PC-9 (cell line): ENCODE results near the gene SFT2D1. TPM values are rescaled to one million over a fixed set of nuclear protein-coding genes. Genes with fewer than 3 reads are reported as not detected.

ENCODE experiments used
- BruUV-seq: library from RNA; stranded (reverse); fragments of 400-500 nt; replicated peaks from 2 replicates; lab custom pipeline; 2021; lab: Mats Ljungman, UMichigan
- CTCF ChIA-PET: fragments of 300-600 bp; sonication (Branson Sonifier 250); formaldehyde crosslinking; loops from one replicate; lab custom pipeline; 2022; ENCODE audit warnings: antibody characterized with exemption; lab: Charles Lee
- POLR2A ChIA-PET: fragments of 300-600 bp; sonication (Branson Sonifier 250); formaldehyde crosslinking; loops from one replicate; lab custom pipeline; 2022; ENCODE audit warnings: antibody characterized with exemption; ENCODE audit not compliant: unreplicated experiment; lab: Charles Lee
- DNase-seq, 2 experiments: peaks; one replicate each; pipeline versions ENCODE4 v3.0.0 to v3.0.0-alpha.2; 2015 to 2022; ENCODE audit warnings: mixed read lengths in 1 of 2
- H2AFZ ChIP-seq: fragments of 200-600 bp; sonication (generic); 2 replicates; pipeline ENCODE4 v1.8.1; 2017; ENCODE audit warnings: antibody characterized with exemption
- H3F3A ChIP-seq: fragments of 200-600 bp; sonication (generic); 2 replicates; pipeline ENCODE4 v1.8.1; 2017; ENCODE audit warnings: antibody characterized with exemption, mild to moderate bottlenecking, low read depth; ENCODE audit not compliant: insufficient read depth
- H3K27ac ChIP-seq: fragments of 200-600 bp; sonication (generic); 2 replicates; pipeline ENCODE4 v1.6.1; 2016; ENCODE audit warnings: mixed run types
- H3K27me3 ChIP-seq: fragments of 200-600 bp; sonication (generic); 2 replicates; pipeline ENCODE4 v1.6.1; 2016; ENCODE audit warnings: low read depth, mixed run types; ENCODE audit not compliant: insufficient read depth
- H3K36me3 ChIP-seq: fragments of 200-600 bp; sonication (generic); 2 replicates; pipeline ENCODE4 v1.6.1; 2016; ENCODE audit warnings: low read depth, mixed run types
- H3K4me1 ChIP-seq: fragments of 200-600 bp; sonication (generic); replicated peaks from 2 replicates; pipeline ENCODE4 v1.6.1; 2016; ENCODE audit warnings: mixed run types; ENCODE audit not compliant: insufficient read depth
- H3K4me2 ChIP-seq: fragments of 200-600 bp; sonication (generic); 2 replicates; pipeline ENCODE4 v1.6.1; 2017; ENCODE audit warnings: mixed run types
- H3K4me3 ChIP-seq: fragments of 200-600 bp; sonication (generic); 2 replicates; pipeline ENCODE4 v1.6.1; 2016; ENCODE audit warnings: mixed run types
- H3K79me2 ChIP-seq: fragments of 200-600 bp; sonication (generic); 2 replicates; pipeline ENCODE4 v1.6.1; 2017; ENCODE audit warnings: low read depth, mixed run types
- H3K9me2 ChIP-seq: fragments of 200-600 bp; sonication (generic); 2 replicates; pipeline ENCODE4 v1.8.1; 2017; ENCODE audit warnings: mild to moderate bottlenecking; ENCODE audit not compliant: insufficient read depth
- H3K9me3 ChIP-seq: fragments of 200-600 bp; sonication (generic); 2 replicates; pipeline ENCODE4 v1.8.1; 2016; ENCODE audit warnings: low read depth; ENCODE audit not compliant: insufficient read depth
- H4K20me1 ChIP-seq: fragments of 200-600 bp; sonication (generic); 2 replicates; pipeline ENCODE4 v1.8.1; 2017; ENCODE audit not compliant: insufficient read depth
- CTCF ChIP-seq: fragments of 200-600 bp; sonication (generic); conservative IDR thresholded peaks from 2 replicates; pipeline ENCODE4 v1.6.1; 2017; ENCODE audit warnings: mixed run types, antibody characterized with exemption, mild to moderate bottlenecking, moderate library complexity
- EZH2 ChIP-seq: fragments of 200-600 bp; sonication (generic); IDR thresholded peaks from 2 replicates; pipeline ENCODE4 v1.8.0; 2017; ENCODE audit warnings: antibody characterized with exemption, low read depth
- intact Hi-C: fragments of 100-400 bp; cut with micrococcal nuclease; formaldehyde crosslinking; loops from one replicate; pipeline ENCODE4 v1.10.0; 2022; ENCODE audit not compliant: unreplicated experiment
- total RNA-seq: library from RNA; stranded (reverse); gene quantifications from 2 replicates; pipeline ENCODE4 v1.2.3, GENCODE V29; 2021

Gene SFT2D1
- total RNA-seq, 1 experiment from 2014 or later, result 39.9 TPM

- no peak overlapping the region for H3K4me3 ChIP-seq
- DNase-seq, result no peak
- no peak overlapping the region for H2AFZ ChIP-seq
- intact Hi-C loops, result no loop called here
- H3K4me1 ChIP-seq, result no peaks in the 10 kb centered on the region
- ChIA-PET POLR2A (no interaction called here), CTCF (no interaction called here)
- H3K9me3 ChIP-seq, result no peaks in the 10 kb centered on the region
- no peaks in the 10 kb centered on the region for H3K27me3 ChIP-seq
- H3K79me2 ChIP-seq, result no peaks in the 10 kb centered on the region
- no peak overlapping the region for H3K4me2 ChIP-seq
- no TSS peak for BruUV-seq
- no peaks in the 10 kb centered on the region for H3K9me2 ChIP-seq
- H3K36me3 ChIP-seq, result no peaks in the 10 kb centered on the region
- TF ChIP-seq EZH2, result no peak
- no peak for TF ChIP-seq CTCF
- no peaks in the 10 kb centered on the region for H3F3A ChIP-seq
- no peak overlapping the region for H3K27ac ChIP-seq
- no peaks in the 10 kb centered on the region for H4K20me1 ChIP-seq
These were observed 26.9 kb downstream of the SFT2D1 start for GRCh38 chr6:166315436-166315835.

DNA sequence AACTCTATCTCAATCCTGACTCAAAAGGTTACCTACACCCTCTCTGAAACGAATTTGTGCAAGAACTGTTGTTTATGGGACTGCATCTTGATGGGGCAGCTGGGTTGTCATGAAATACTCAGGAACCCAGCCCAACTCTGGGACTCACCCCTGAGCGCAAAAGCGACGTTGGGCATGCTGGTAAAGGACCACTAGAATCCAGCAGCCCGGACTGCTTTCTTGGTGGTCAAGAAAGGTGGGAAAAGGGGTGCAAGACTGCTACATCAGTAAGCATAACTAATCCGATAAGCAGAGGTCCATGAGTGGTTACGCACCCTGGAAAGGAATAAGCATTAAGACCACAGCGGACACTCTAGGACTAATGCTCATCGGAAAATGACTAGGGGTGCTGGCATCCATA is 27.9 kb downstream of the SFT2D1 start:
- H3K27me3 ChIP-seq, result no peaks in the 10 kb centered on the region
- intact Hi-C loops, result no loop called here
- H3F3A ChIP-seq, result no peaks in the 10 kb centered on the region
- no peaks in the 10 kb centered on the region for H4K20me1 ChIP-seq
- H3K4me1 ChIP-seq, result no peaks in the 10 kb centered on the region
- no peak overlapping the region for H3K27ac ChIP-seq
- no peak overlapping the region for H2AFZ ChIP-seq
- no peaks in the 10 kb centered on the region for H3K9me3 ChIP-seq
- no peak for TF ChIP-seq CTCF
- no peak for TF ChIP-seq EZH2
- ChIA-PET POLR2A (no interaction called here), CTCF (no interaction called here)
- H3K4me3 ChIP-seq, result no peak overlapping the region
- no peaks in the 10 kb centered on the region for H3K79me2 ChIP-seq
- H3K36me3 ChIP-seq, result no peaks in the 10 kb centered on the region
- H3K9me2 ChIP-seq, result no peaks in the 10 kb centered on the region
- H3K4me2 ChIP-seq, result no peak overlapping the region
- BruUV-seq, result no TSS peak
- no peak for DNase-seq

DNA sequence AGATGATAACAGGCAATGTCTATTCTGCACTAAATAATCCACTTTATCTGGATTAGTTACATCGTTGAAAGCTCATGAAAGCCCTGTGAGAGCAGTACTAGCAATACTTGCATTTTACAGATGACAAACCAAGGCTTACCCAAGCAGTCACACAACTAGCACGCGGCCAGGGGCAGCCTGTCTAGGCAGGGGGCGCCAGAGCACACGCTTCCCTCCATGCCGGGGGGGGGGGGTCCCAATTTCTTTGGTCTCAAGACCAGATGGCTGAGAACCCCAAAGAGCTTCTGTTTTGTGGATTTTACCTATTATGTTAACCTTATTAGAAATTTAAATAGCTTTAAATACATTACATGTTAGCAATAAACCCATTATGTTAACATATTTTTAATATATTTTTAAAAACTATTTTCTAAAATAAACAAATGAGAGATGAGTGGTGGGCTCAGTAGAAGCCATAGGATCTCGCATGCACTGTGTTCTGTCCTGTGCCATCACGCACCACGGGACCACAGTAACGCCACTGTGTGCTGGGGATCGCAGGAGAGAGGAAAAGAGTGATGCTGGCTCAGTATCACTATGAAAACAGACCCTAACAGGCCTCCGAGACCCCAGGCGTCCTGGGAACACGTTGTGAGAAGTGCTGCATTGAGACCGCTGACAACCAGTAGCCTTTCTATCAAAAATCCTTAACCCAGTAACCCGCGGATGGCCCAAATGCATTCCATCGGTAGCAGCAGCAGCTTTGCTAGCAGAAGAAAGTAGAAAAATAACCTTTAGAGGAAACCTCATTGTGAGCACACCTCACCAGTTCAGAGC is 28.9 kb downstream of the SFT2D1 start:
- no peak overlapping the region for H3K27ac ChIP-seq
- H3F3A ChIP-seq, result no peaks in the 10 kb centered on the region
- no peaks in the 10 kb centered on the region for H3K4me1 ChIP-seq
- no peak for DNase-seq
- no peaks in the 10 kb centered on the region for H3K9me2 ChIP-seq
- TF ChIP-seq CTCF (peak; percentile 39; the same call in 1 of the 2 replicates), EZH2 (no peak)
- ChIA-PET CTCF (interaction anchor here (0.9 kb wide), 1 partner anchor 67 kb away, joined by 12 read pairs; no protein-coding TSS in a partner anchor), POLR2A (no interaction called here)
- H3K9me3 ChIP-seq, result no peaks in the 10 kb centered on the region
- H2AFZ ChIP-seq, result no peak overlapping the region
- H3K4me3 ChIP-seq, result no peak overlapping the region
- no peak overlapping the region for H3K4me2 ChIP-seq
- no peaks in the 10 kb centered on the region for H3K27me3 ChIP-seq
- H3K79me2 ChIP-seq, result no peaks in the 10 kb centered on the region
- BruUV-seq, result no TSS peak
- no peaks in the 10 kb centered on the region for H3K36me3 ChIP-seq
- H4K20me1 ChIP-seq, result no peaks in the 10 kb centered on the region
- intact Hi-C loops, result no loop called here
